H1 (cell line): ENCODE data around the gene FPR3. TPM values are rescaled to one million over a fixed set of nuclear protein-coding genes. Genes with fewer than 3 reads are reported as not detected.

Experiments used
- CTCF ChIA-PET: fragments of 300-600 bp; sonication (Branson Sonifier 250); formaldehyde crosslinking; loops from one replicate; lab custom pipeline; 2021; ENCODE audit not compliant: partially characterized antibody; lab: Charles Lee
- POLR2A ChIA-PET: fragments of 300-600 bp; sonication (Branson Sonifier 250); formaldehyde crosslinking; loops from one replicate; lab custom pipeline; 2021; ENCODE audit warnings: inconsistent platforms; ENCODE audit not compliant: partially characterized antibody; lab: Charles Lee
- DNase-seq, 2 experiments: peaks; one replicate each; pipeline versions ENCODE4 v3.0.0 to v3.0.0-alpha.2; 2010 to 2022; ENCODE audit warnings: low spot score in 2 of 2, low read depth in 1 of 2, mixed read lengths in 1 of 2
- FAIRE-seq: peaks from 2 replicates; lab custom pipeline; 2011; peaks lifted over from hg19 to GRCh38; lab: Jason Lieb, UNC
- H2AFZ ChIP-seq: 2 replicates; pipeline ENCODE4 v1.8.1; 2012; ENCODE audit warnings: low read length, inconsistent platforms
- H2AK5ac ChIP-seq: 2 replicates; pipeline ENCODE4 v1.6.1; 2013; ENCODE audit warnings: low read depth, low read length
- H2BK120ac ChIP-seq: replicated peaks from 2 replicates; pipeline ENCODE3; 2013; ENCODE audit warnings: low read depth, low read length, inconsistent platforms
- H2BK12ac ChIP-seq: 2 replicates; pipeline ENCODE4 v1.6.1; 2013; ENCODE audit warnings: low read depth, low read length
- H2BK15ac ChIP-seq: 2 replicates; pipeline ENCODE4 v1.6.1; 2013; ENCODE audit warnings: low read length
- H2BK20ac ChIP-seq: 2 replicates; pipeline ENCODE4 v1.6.1; 2013; ENCODE audit warnings: low read length
- H2BK5ac ChIP-seq: 2 replicates; pipeline ENCODE4 v1.6.1; 2013; ENCODE audit warnings: low read depth, low read length
- H3K14ac ChIP-seq: 2 replicates; pipeline ENCODE4 v1.6.1; 2013; ENCODE audit warnings: inconsistent platforms; ENCODE audit not compliant: insufficient read length
- H3K18ac ChIP-seq: 2 replicates; pipeline ENCODE4 v1.6.1; 2013; ENCODE audit warnings: low read length; ENCODE audit errors: extremely low read depth
- H3K23ac ChIP-seq: 2 replicates; pipeline ENCODE4 v1.6.1; 2013; ENCODE audit warnings: inconsistent platforms; ENCODE audit not compliant: insufficient read length
- H3K23me2 ChIP-seq: 2 replicates; pipeline ENCODE4 v1.6.1; 2013; ENCODE audit warnings: low read depth, low read length
- H3K27ac ChIP-seq: 2 replicates; pipeline ENCODE4 v1.6.1; 2011; ENCODE audit warnings: low read depth, low read length, inconsistent platforms
- H3K27me3 ChIP-seq, 4 experiments: replicated peaks in 1 of 4; 1 replicate in 1 of 4; 2 replicates in 3 of 4; pipeline versions ENCODE4 v1.6.1 to v1.8.1; 2011 to 2013; ENCODE audit warnings: low read length in 3 of 4, mild to moderate bottlenecking in 3 of 4, inconsistent platforms in 2 of 4, mixed read lengths in 2 of 4, moderate library complexity in 1 of 4; ENCODE audit not compliant: control insufficient read depth in 3 of 4, insufficient read depth in 3 of 4; ENCODE audit errors: extremely low read depth in 1 of 4
- H3K36me3 ChIP-seq, 4 experiments: 2 replicates each; pipeline versions ENCODE4 v1.6.1 to v1.8.1; 2011 to 2013; ENCODE audit warnings: mild to moderate bottlenecking in 4 of 4, low read length in 3 of 4, moderate library complexity in 2 of 4, control low read depth in 1 of 4, inconsistent platforms in 1 of 4; ENCODE audit not compliant: insufficient read depth in 4 of 4, control insufficient read depth in 2 of 4
- H3K4ac ChIP-seq: replicated peaks from 2 replicates; pipeline ENCODE3; 2013; ENCODE audit warnings: low read length, low read depth, mixed read lengths, inconsistent platforms; ENCODE audit not compliant: insufficient read length
- H3K4me1 ChIP-seq, 4 experiments: replicated peaks in 1 of 4; 1 replicate in 1 of 4; 2 replicates in 3 of 4; pipeline versions ENCODE4 v1.6.1 to v1.8.1; 2011 to 2013; ENCODE audit warnings: low read length in 3 of 4, inconsistent platforms in 2 of 4, mixed read lengths in 1 of 4; ENCODE audit not compliant: insufficient read depth in 4 of 4, control insufficient read depth in 3 of 4
- H3K4me2 ChIP-seq, 2 experiments: 2 replicates each; pipeline versions ENCODE4 v1.6.1 to v1.8.1; 2011 to 2013; ENCODE audit warnings: low read depth in 2 of 2, low read length in 2 of 2, control low read depth in 1 of 2, inconsistent platforms in 1 of 2, mild to moderate bottlenecking in 1 of 2; ENCODE audit not compliant: insufficient read depth in 1 of 2
- H3K4me3 ChIP-seq, 4 experiments: fragments of 200-600, 300-600 bp in 1 of 4; sonication (generic), shearing (Covaris generic), sonication (Bioruptor Twin) in 1 of 4; 2 replicates each; pipeline versions ENCODE4 v1.5.1 to v1.8.1; 2011 to 2016; ENCODE audit warnings: low read length in 4 of 4, low read depth in 3 of 4, control low read depth in 2 of 4, inconsistent platforms in 2 of 4, mild to moderate bottlenecking in 2 of 4, mixed read lengths in 1 of 4, moderate library complexity in 1 of 4; ENCODE audit not compliant: insufficient read depth in 2 of 4; ENCODE audit errors: extremely low read depth in 1 of 4
- H3K56ac ChIP-seq: replicated peaks from 2 replicates; pipeline ENCODE3; 2013; ENCODE audit warnings: low read depth, mild to moderate bottlenecking, mixed read lengths, low read length, inconsistent platforms; ENCODE audit not compliant: insufficient read length
- H3K79me1 ChIP-seq: 2 replicates; pipeline ENCODE4 v1.6.1; 2013; ENCODE audit warnings: low read depth, low read length, control low read depth
- H3K79me2 ChIP-seq, 2 experiments: 2 replicates each; pipeline versions ENCODE4 v1.6.1 to v1.8.1; 2012 to 2013; ENCODE audit warnings: low read length in 2 of 2, mild to moderate bottlenecking in 2 of 2, inconsistent platforms in 1 of 2; ENCODE audit not compliant: insufficient read depth in 2 of 2, control insufficient read depth in 1 of 2
- H3K9ac ChIP-seq, 4 experiments: replicated peaks in 1 of 4; 1 replicate in 1 of 4; 2 replicates in 3 of 4; pipeline versions ENCODE4 v1.6.1 to v1.8.1; 2011 to 2013; ENCODE audit warnings: low read depth in 3 of 4, low read length in 3 of 4, control low read depth in 2 of 4, mild to moderate bottlenecking in 2 of 4, moderate library complexity in 2 of 4, inconsistent platforms in 1 of 4; ENCODE audit errors: extremely low read depth in 1 of 4
- H3K9me3 ChIP-seq, 2 experiments: 2 replicates each; pipeline versions ENCODE4 v1.6.1 to v1.8.1; 2012 to 2013; ENCODE audit warnings: mild to moderate bottlenecking in 2 of 2, moderate library complexity in 2 of 2, control low read depth in 1 of 2, inconsistent platforms in 1 of 2, low read depth in 1 of 2, low read length in 1 of 2, mixed read lengths in 1 of 2; ENCODE audit not compliant: insufficient read depth in 2 of 2
- H4K20me1 ChIP-seq, 2 experiments: replicated peaks in 1 of 2; 2 replicates each; pipeline versions ENCODE3 to v1.8.1; 2011 to 2013; ENCODE audit warnings: inconsistent platforms in 2 of 2, low read length in 2 of 2, mild to moderate bottlenecking in 1 of 2; ENCODE audit not compliant: insufficient read depth in 2 of 2, control insufficient read depth in 1 of 2
- H4K5ac ChIP-seq: 2 replicates; pipeline ENCODE4 v1.6.1; 2013; ENCODE audit warnings: low read length, low read depth, mixed read lengths, inconsistent platforms; ENCODE audit not compliant: insufficient read length
- H4K8ac ChIP-seq: 2 replicates; pipeline ENCODE4 v1.8.0; 2013; ENCODE audit warnings: mild to moderate bottlenecking, moderate library complexity, low read length, inconsistent platforms; ENCODE audit not compliant: insufficient read depth; ENCODE audit errors: extremely low read depth
- H4K91ac ChIP-seq: replicated peaks from 2 replicates; pipeline ENCODE3; 2013; ENCODE audit warnings: low read length, mixed read lengths, inconsistent platforms; ENCODE audit not compliant: insufficient read length
- CEBPB ChIP-seq: IDR thresholded peaks from 2 replicates; pipeline ENCODE4 v1.6.1; 2012; ENCODE audit warnings: low read depth, low read length
- KDM5A ChIP-seq: fragments of 200-600 bp; IDR thresholded peaks from 2 replicates; pipeline ENCODE4 v1.7.1; 2012; ENCODE audit warnings: mild to moderate bottlenecking, low read length, inconsistent platforms, mixed read lengths
- RAD21 ChIP-seq, 2 experiments: IDR thresholded peaks in 1 of 2; conservative IDR thresholded peaks in 1 of 2; 2 replicates each; pipeline ENCODE4 v1.6.1; 2011; ENCODE audit warnings: low read depth in 2 of 2, low read length in 2 of 2, improper control_type of control experiment in 1 of 2, inconsistent platforms in 1 of 2, mild to moderate bottlenecking in 1 of 2, moderate library complexity in 1 of 2
- SP1 ChIP-seq: IDR thresholded peaks from 2 replicates; pipeline ENCODE4 v1.6.1; 2011; ENCODE audit warnings: low read depth, low read length
- SUZ12 ChIP-seq: fragments of 200-600 bp; sonication (generic); IDR thresholded peaks from 2 replicates; pipeline ENCODE4 v1.6.1; 2012; ENCODE audit warnings: mild to moderate bottlenecking, inconsistent platforms, low read length, moderate library complexity, mixed read lengths
- TEAD4 ChIP-seq: IDR thresholded peaks from 2 replicates; pipeline ENCODE4 v1.6.1; 2012; ENCODE audit warnings: low read depth, low read length, inconsistent platforms, mixed read lengths
- WGBS, 2 experiments: shearing (Covaris generic) in 1 of 2; methylation state at CpG; one replicate each; pipeline versions ENCODE4 v1.1.6 to v1.1.7; 2013 to 2015; ENCODE audit warnings: low lambda C conversion rate in 2 of 2, mixed read lengths in 2 of 2, inconsistent platforms in 1 of 2, low coverage in 1 of 2, missing lambda C conversion rate in 1 of 2; ENCODE audit not compliant: insufficient replicate concordance in 2 of 2, insufficient coverage in 1 of 2, insufficient read length in 1 of 2; ENCODE audit errors: extremely low coverage in 1 of 2, missing lambda C conversion rate in 1 of 2; 5-methylcytosine and 5-hydroxymethylcytosine counted together
- polyA plus RNA-seq, 7 experiments: library from polyadenylated mRNA; depleted of rRNA in 3 of 7; stranded (reverse) in 5 of 7; unstranded in 2 of 7; fragments of >200 nt in 5 of 7; fragments of 200-250 nt in 2 of 7; gene quantifications; 1 replicate in 5 of 7; 2 replicates in 1 of 7; 4 replicates in 1 of 7; pipeline versions ENCODE4 v1.2.1 to v1.2.3, GENCODE V29; 2011 to 2013; ENCODE audit warnings: missing spikeins in 2 of 7, mixed read lengths in 2 of 7
- total RNA-seq: library from RNA; stranded (reverse); fragmentation: NEBNext Ultra II Directional; extraction: Animal tissue kit (Norgen Biotek cat#: 25700); gene quantifications from 2 replicates; pipeline ENCODE4 v1.2.1, GENCODE V29; 2021
- TF ChIP-seq, protein P1 (sequence below): IDR thresholded peaks from 2 replicates; pipeline ENCODE4 v1.6.1; 2011; ENCODE audit warnings: low read depth, mild to moderate bottlenecking, low read length; ENCODE audit not compliant: insufficient read depth
- TF ChIP-seq, protein P2 (sequence below): IDR thresholded peaks from 2 replicates; pipeline ENCODE4 v1.6.1; 2012; ENCODE audit warnings: inconsistent platforms

The FPR3 gene
- total and polyA plus RNA-seq, 2 of the 8 experiments (the other 6 are each of a cell fraction or from before 2014, with no cell fraction given), result not detected

GRCh38 chr19:51807111-51807701, 12.2 kb downstream of the FPR3 start:
- Histone ChIP-seq H3K9me3 (peaks cover 12 to 20% of the 10 kb centered on the region in 2 experiments; a peak in 3 of 4 replicates), H3K56ac (no peak overlapping the region), H3K79me1 (no peaks in the 10 kb centered on the region), H3K23me2 (no peaks in the 10 kb centered on the region), H4K20me1 (no peaks in the 10 kb centered on the region), H2BK120ac (no peak overlapping the region), H3K79me2 (no peaks in the 10 kb centered on the region), H3K14ac (no peak overlapping the region), H2AK5ac (no peak overlapping the region), H3K27me3 (no peaks in the 10 kb centered on the region), H3K18ac (no peak overlapping the region), H4K8ac (no peak overlapping the region), H3K36me3 (peaks cover 0 to 8% (median 0%) of the 10 kb centered on the region in 4 experiments; a peak in 2 of 8 replicates)
- DNase-seq (peak; percentile 42 to 46), FAIRE-seq (no peak)
- CTCF ChIA-PET, result interaction anchor here (0.9 to 1.5 kb wide), 2 partner anchors 12 kb away, joined by 3 to 4 read pairs; partner anchors contain the start of gene FPR3
- peak; percentile 83 for TF ChIP-seq CEBPB
- TF ChIP-seq SUZ12, result no peak
- TF ChIP-seq, protein P1, sequence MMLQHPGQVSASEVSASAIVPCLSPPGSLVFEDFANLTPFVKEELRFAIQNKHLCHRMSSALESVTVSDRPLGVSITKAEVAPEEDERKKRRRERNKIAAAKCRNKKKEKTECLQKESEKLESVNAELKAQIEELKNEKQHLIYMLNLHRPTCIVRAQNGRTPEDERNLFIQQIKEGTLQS, result no peak
- TF ChIP-seq SP1, result 0 out of 2 replicates have a peak, but pooled peaks have one; percentile 23
- TF ChIP-seq TEAD4, result peak; percentile 41; the same call in 1 of the 2 replicates
- TF ChIP-seq, protein P2, sequence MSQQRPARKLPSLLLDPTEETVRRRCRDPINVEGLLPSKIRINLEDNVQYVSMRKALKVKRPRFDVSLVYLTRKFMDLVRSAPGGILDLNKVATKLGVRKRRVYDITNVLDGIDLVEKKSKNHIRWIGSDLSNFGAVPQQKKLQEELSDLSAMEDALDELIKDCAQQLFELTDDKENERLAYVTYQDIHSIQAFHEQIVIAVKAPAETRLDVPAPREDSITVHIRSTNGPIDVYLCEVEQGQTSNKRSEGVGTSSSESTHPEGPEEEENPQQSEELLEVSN, result no peak
- TF ChIP-seq KDM5A, result no peak
- peak in 1 of 2 experiments; percentile 13; a peak in 1 of 4 replicates for TF ChIP-seq RAD21 (IDR thresholded peaks at IDR 0.05 in 1 of 2, conservative IDR thresholded peaks at IDR 0.05 in 1 of 2; ENCODE audit: low read depth in 2 of 2, low read length in 2 of 2)
- TF ChIP-seq, all 59 proteins: peak for 4
- Histone ChIP-seq H4K91ac (no peak overlapping the region), H3K23ac (no peak overlapping the region), H3K27ac (no peak overlapping the region; the same call in 1 of the 2 replicates), H4K5ac (no peak overlapping the region), H3K9ac (no peak overlapping the region), H2BK5ac (peak overlapping the region; percentile 21; the same call in 1 of the 2 replicates), H2BK15ac (no peak overlapping the region), H2BK20ac (no peak overlapping the region), H2BK12ac (0 out of 2 replicates have a peak overlapping the region, but pooled peaks have one; percentile 55), H3K4ac (no peak overlapping the region), H3K4me1 (peaks cover 0 to 5% (median 1%) of the 10 kb centered on the region in 4 experiments; a peak in 3 of 7 replicates), H3K4me3 (no peak overlapping the region), H2AFZ (no peak overlapping the region), H3K4me2 (peak overlapping the region in 1 of 2 experiments; percentile 33; a peak in 2 of 4 replicates)
- POLR2A ChIA-PET, result interaction anchor here (0.9 to 1.4 kb wide), 2 partner anchors 48 to 242 kb away, joined by 4 read pairs; partner anchors contain the start of gene ZNF432
- 50% methylated on average over 6 of the region's 6 CpGs; no CpG with 5 or more reads in 1 of the 2 experiments for WGBS, 2 experiments
